Lower lobe of right lung (tissue), 2 donors: ENCODE results near the gene MC1R. TPM values are rescaled to one million over a fixed set of nuclear protein-coding genes. Genes with fewer than 3 reads are reported as not detected.

Source experiments
- ATAC-seq, 2 donors: fragments of 200-7000 bp; cut with Tn5 transposase; one replicate each; pipeline ENCODE4 v1.9.1; 2020 to 2022; ENCODE audit warnings: mild to moderate bottlenecking in 2 of 2, moderate library complexity in 2 of 2
- DNase-seq: peaks from one replicate; pipeline ENCODE4 v3.0.0-alpha.2; 2020
- H3K27ac ChIP-seq: fragments of 200-600 bp; one replicate; pipeline ENCODE4 v1.8.0; 2022
- H3K27me3 ChIP-seq: fragments of 200-600 bp; one replicate; pipeline ENCODE4 v1.8.0; 2022; ENCODE audit warnings: low read depth
- H3K36me3 ChIP-seq: fragments of 200-600 bp; one replicate; pipeline ENCODE4 v1.8.0; 2022; ENCODE audit warnings: mild to moderate bottlenecking
- H3K4me1 ChIP-seq: fragments of 200-600 bp; one replicate; pipeline ENCODE4 v1.8.0; 2022
- H3K4me3 ChIP-seq: fragments of 200-600 bp; one replicate; pipeline ENCODE4 v1.8.0; 2022; ENCODE audit warnings: mild to moderate bottlenecking
- H3K9me3 ChIP-seq: fragments of 200-600 bp; one replicate; pipeline ENCODE4 v1.8.0; 2022
- CTCF ChIP-seq: fragments of 200-600 bp; IDR thresholded peaks from one replicate; pipeline ENCODE4 v1.8.0; 2022; ENCODE audit warnings: antibody characterized with exemption, mild to moderate bottlenecking
- intact Hi-C: fragments of 100-400 bp; cut with DNase I; formaldehyde crosslinking; loops from one replicate; pipeline ENCODE4 v1.11.0; 2022
- total RNA-seq: library from RNA; stranded (reverse); fragmentation: NEBNext Ultra II Directional; extraction: Animal tissue kit (Norgen Biotek cat#: 25700); gene quantifications from one replicate; pipeline ENCODE4 v1.2.1, GENCODE V29; 2021
- donor health status: DM: no; HTN: yes; CAD: no; lungs with severe emphysema.

Gene MC1R
- total RNA-seq, 1 donor from 2014 or later, result 5.3 TPM

GRCh38 chr16:89953671-89954406 lies 35.2 kb downstream of the MC1R start:
- no peak for TF ChIP-seq CTCF
- DNase-seq, result no peak
- Histone ChIP-seq H3K4me3 (no peak overlapping the region), H3K27me3 (no peaks in the 10 kb centered on the region), H3K9me3 (no peaks in the 10 kb centered on the region), H3K27ac (no peak overlapping the region), H3K36me3 (peaks cover 43% of the 10 kb centered on the region), H3K4me1 (peaks cover 8% of the 10 kb centered on the region)
- no peak for ATAC-seq
- intact Hi-C loops, result no loop called here

GRCh38 chr16:89954462-89954861 lies 35.8 kb downstream of the MC1R start:
- intact Hi-C loops, result no loop called here
- DNase-seq, result no peak
- Histone ChIP-seq H3K4me3 (no peak overlapping the region), H3K9me3 (no peaks in the 10 kb centered on the region), H3K27me3 (no peaks in the 10 kb centered on the region), H3K27ac (no peak overlapping the region), H3K36me3 (peaks cover 50% of the 10 kb centered on the region), H3K4me1 (peaks cover 4% of the 10 kb centered on the region)
- no peak for ATAC-seq
- TF ChIP-seq CTCF, result no peak

GRCh38 chr16:89955001-89955685 lies 36.5 kb downstream of the MC1R start:
- ATAC-seq (no peak), DNase-seq (no peak)
- intact Hi-C loops, result no loop called here
- peaks cover 54% of the 10 kb centered on the region for H3K36me3 ChIP-seq
- no peak overlapping the region for H3K27ac ChIP-seq
- no peak overlapping the region for H3K4me3 ChIP-seq
- H3K4me1 ChIP-seq, result no peaks in the 10 kb centered on the region
- no peaks in the 10 kb centered on the region for H3K9me3 ChIP-seq
- TF ChIP-seq CTCF, result no peak
- no peaks in the 10 kb centered on the region for H3K27me3 ChIP-seq

GRCh38 chr16:89956505-89957215 lies 38.0 kb downstream of the MC1R start:
- no peaks in the 10 kb centered on the region for H3K4me1 ChIP-seq
- ATAC-seq (peak; percentile 20 to 21), DNase-seq (no peak)
- no peak for TF ChIP-seq CTCF
- no peaks in the 10 kb centered on the region for H3K27me3 ChIP-seq
- H3K9me3 ChIP-seq, result no peaks in the 10 kb centered on the region
- peak overlapping the region; percentile 42 for H3K4me3 ChIP-seq
- peak overlapping the region; percentile 64 for H3K27ac ChIP-seq
- intact Hi-C loops, result no loop called here
- peaks cover 66% of the 10 kb centered on the region for H3K36me3 ChIP-seq

GRCh38 chr16:89957216-89957785 lies 38.6 kb downstream of the MC1R start:
- Histone ChIP-seq H3K27ac (peak overlapping the region; percentile 64), H3K36me3 (peaks cover 72% of the 10 kb centered on the region), H3K9me3 (no peaks in the 10 kb centered on the region), H3K4me3 (peak overlapping the region; percentile 42), H3K4me1 (no peaks in the 10 kb centered on the region), H3K27me3 (no peaks in the 10 kb centered on the region)
- no peak for TF ChIP-seq CTCF
- intact Hi-C loops, result no loop called here
- ATAC-seq (peak in 1 of 2 donors; percentile 3), DNase-seq (no peak)
